Measurements from ENCODE around the gene HSPA4. TPM values are rescaled to one million over a fixed set of nuclear protein-coding genes. Genes with fewer than 3 reads are reported as not detected.

The HSPA4 gene
- total and polyA plus RNA-seq, 4 donors = 22.1 to 39.7 (median 31.9) TPM

DNA sequence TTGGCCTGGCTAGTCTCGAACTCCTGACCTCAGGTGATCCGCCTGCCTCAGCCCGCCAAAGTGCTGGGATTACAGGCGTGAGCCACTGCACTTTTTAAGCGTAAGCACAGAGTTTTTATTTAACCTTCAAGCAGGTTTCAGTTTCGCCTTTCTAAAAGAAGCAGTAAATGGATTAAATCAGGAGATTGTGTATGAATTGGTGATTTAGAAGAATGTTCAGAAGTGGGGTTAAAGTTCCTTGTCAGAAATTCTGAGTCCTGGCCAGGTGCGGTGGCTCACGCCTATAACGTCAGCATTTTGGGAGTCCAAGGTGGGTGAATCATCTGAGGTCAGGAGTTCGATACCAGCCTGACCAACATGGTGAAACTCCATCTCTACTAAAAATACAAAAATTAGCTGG, 12.2 kb downstream of the HSPA4 start:
- 77% methylated on average over 10 of the region's 10 CpGs for WGBS
- no peak overlapping the region for H3K27ac ChIP-seq (ENCODE audit: low read depth in 1 of 2, low read length in 2 of 2)

DNA sequence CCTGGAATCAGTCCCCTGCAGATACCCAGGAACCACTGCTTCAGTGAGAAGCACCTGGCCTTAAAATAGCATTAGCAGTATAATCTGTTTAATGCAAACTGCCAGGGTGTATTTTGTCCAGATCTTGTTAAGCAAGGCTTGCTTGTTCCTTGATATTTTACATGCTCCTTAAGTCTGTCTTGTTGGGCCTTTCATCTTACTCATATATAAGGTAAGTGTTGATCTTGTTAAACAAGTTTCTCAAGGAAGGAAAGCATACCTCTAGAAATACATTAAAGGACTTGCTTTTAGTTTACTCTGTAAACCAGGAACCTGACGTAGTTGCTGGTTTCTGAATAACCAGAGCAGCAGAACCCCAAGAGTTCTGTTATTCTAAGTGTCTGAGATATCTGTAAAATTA, 13.7 kb downstream of the HSPA4 start:
- Histone ChIP-seq H3K36me3 (ENCODE audit: control insufficient read depth in 4 of 4, insufficient read depth in 3 of 4, low read depth in 1 of 4, low read length in 3 of 4) (peaks cover 8 to 30% (median 24%) of the 10 kb centered on the region in 4 donors), H3K4me3 (ENCODE audit: low read depth in 1 of 3, low read length in 3 of 3) (no peak overlapping the region), H3K27ac (ENCODE audit: low read depth in 1 of 2, low read length in 2 of 2) (no peak overlapping the region), H3K9ac (ENCODE audit: low read depth in 1 of 2, low read length in 2 of 2) (no peak overlapping the region), H3K9me3 (ENCODE audit: control insufficient read depth in 4 of 4, low read length in 3 of 4) (no peaks in the 10 kb centered on the region), H3K4me1 (ENCODE audit: control insufficient read depth in 4 of 4, insufficient read depth in 4 of 4, low read length in 3 of 4) (peaks cover 0 to 10% (median 6%) of the 10 kb centered on the region in 4 donors), H3K27me3 (ENCODE audit: control insufficient read depth in 4 of 4, insufficient read depth in 4 of 4, low read length in 3 of 4) (no peaks in the 10 kb centered on the region)
- WGBS = 88% methylated on average over 1 of the region's 1 CpG
- no peak for DNase-seq (ENCODE audit: low spot score)
- TF ChIP-seq JUND (IDR thresholded peaks at IDR 0.05) = no peak
- no peak for TF ChIP-seq TAF1 (conservative IDR thresholded peaks at IDR 0.05)
- TF ChIP-seq, protein P1, sequence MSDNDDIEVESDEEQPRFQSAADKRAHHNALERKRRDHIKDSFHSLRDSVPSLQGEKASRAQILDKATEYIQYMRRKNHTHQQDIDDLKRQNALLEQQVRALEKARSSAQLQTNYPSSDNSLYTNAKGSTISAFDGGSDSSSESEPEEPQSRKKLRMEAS (IDR thresholded peaks at IDR 0.05) = no peak
- no peak for TF ChIP-seq GABPA (IDR thresholded peaks at IDR 0.05 in 1 of 2, conservative IDR thresholded peaks at IDR 0.05 in 1 of 2)
- no peak for TF ChIP-seq RXRA (IDR thresholded peaks at IDR 0.05)
- TF ChIP-seq NR2F2 (IDR thresholded peaks at IDR 0.05) = no peak
- TF ChIP-seq SP1 (IDR thresholded peaks at IDR 0.05) = no peak
- TF ChIP-seq, protein P2, sequence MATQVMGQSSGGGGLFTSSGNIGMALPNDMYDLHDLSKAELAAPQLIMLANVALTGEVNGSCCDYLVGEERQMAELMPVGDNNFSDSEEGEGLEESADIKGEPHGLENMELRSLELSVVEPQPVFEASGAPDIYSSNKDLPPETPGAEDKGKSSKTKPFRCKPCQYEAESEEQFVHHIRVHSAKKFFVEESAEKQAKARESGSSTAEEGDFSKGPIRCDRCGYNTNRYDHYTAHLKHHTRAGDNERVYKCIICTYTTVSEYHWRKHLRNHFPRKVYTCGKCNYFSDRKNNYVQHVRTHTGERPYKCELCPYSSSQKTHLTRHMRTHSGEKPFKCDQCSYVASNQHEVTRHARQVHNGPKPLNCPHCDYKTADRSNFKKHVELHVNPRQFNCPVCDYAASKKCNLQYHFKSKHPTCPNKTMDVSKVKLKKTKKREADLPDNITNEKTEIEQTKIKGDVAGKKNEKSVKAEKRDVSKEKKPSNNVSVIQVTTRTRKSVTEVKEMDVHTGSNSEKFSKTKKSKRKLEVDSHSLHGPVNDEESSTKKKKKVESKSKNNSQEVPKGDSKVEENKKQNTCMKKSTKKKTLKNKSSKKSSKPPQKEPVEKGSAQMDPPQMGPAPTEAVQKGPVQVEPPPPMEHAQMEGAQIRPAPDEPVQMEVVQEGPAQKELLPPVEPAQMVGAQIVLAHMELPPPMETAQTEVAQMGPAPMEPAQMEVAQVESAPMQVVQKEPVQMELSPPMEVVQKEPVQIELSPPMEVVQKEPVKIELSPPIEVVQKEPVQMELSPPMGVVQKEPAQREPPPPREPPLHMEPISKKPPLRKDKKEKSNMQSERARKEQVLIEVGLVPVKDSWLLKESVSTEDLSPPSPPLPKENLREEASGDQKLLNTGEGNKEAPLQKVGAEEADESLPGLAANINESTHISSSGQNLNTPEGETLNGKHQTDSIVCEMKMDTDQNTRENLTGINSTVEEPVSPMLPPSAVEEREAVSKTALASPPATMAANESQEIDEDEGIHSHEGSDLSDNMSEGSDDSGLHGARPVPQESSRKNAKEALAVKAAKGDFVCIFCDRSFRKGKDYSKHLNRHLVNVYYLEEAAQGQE (IDR thresholded peaks at IDR 0.05) = no peak
- no peak for TF ChIP-seq FOXA2 (IDR thresholded peaks at IDR 0.05)
- TF ChIP-seq FOXA1 (IDR thresholded peaks at IDR 0.05) = no peak
- no peak for TF ChIP-seq EGR1 (IDR thresholded peaks at IDR 0.05; ENCODE audit: low read depth in 2 of 2)
- no peak for TF ChIP-seq HNF4A (conservative IDR thresholded peaks at IDR 0.05)
- TF ChIP-seq, protein P3, sequence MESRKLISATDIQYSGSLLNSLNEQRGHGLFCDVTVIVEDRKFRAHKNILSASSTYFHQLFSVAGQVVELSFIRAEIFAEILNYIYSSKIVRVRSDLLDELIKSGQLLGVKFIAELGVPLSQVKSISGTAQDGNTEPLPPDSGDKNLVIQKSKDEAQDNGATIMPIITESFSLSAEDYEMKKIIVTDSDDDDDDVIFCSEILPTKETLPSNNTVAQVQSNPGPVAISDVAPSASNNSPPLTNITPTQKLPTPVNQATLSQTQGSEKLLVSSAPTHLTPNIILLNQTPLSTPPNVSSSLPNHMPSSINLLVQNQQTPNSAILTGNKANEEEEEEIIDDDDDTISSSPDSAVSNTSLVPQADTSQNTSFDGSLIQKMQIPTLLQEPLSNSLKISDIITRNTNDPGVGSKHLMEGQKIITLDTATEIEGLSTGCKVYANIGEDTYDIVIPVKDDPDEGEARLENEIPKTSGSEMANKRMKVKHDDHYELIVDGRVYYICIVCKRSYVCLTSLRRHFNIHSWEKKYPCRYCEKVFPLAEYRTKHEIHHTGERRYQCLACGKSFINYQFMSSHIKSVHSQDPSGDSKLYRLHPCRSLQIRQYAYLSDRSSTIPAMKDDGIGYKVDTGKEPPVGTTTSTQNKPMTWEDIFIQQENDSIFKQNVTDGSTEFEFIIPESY (IDR thresholded peaks at IDR 0.05) = no peak

More for the DNA sequence above, 12.2 kb downstream of the HSPA4 start:
- H3K4me3 ChIP-seq (ENCODE audit: low read depth in 1 of 3, low read length in 3 of 3) = no peak overlapping the region
- no peak for DNase-seq (ENCODE audit: low spot score)
- H3K9ac ChIP-seq (ENCODE audit: low read depth in 1 of 2, low read length in 2 of 2) = no peak overlapping the region
- TF ChIP-seq, protein P4, sequence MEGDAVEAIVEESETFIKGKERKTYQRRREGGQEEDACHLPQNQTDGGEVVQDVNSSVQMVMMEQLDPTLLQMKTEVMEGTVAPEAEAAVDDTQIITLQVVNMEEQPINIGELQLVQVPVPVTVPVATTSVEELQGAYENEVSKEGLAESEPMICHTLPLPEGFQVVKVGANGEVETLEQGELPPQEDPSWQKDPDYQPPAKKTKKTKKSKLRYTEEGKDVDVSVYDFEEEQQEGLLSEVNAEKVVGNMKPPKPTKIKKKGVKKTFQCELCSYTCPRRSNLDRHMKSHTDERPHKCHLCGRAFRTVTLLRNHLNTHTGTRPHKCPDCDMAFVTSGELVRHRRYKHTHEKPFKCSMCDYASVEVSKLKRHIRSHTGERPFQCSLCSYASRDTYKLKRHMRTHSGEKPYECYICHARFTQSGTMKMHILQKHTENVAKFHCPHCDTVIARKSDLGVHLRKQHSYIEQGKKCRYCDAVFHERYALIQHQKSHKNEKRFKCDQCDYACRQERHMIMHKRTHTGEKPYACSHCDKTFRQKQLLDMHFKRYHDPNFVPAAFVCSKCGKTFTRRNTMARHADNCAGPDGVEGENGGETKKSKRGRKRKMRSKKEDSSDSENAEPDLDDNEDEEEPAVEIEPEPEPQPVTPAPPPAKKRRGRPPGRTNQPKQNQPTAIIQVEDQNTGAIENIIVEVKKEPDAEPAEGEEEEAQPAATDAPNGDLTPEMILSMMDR (IDR thresholded peaks at IDR 0.05; ENCODE audit: low read depth, low read length, missing input control) = no peak
- no peak for TF ChIP-seq NR2F2 (IDR thresholded peaks at IDR 0.05)
- no peak for TF ChIP-seq HNF4G (IDR thresholded peaks at IDR 0.05)
- TF ChIP-seq SP1 (IDR thresholded peaks at IDR 0.05) = no peak
- no peak for TF ChIP-seq EGR1 (IDR thresholded peaks at IDR 0.05; ENCODE audit: low read depth in 2 of 2)
- TF ChIP-seq, protein P1 (IDR thresholded peaks at IDR 0.05) = no peak
- TF ChIP-seq HNF4A (conservative IDR thresholded peaks at IDR 0.05) = no peak
- no peak for TF ChIP-seq JUND (IDR thresholded peaks at IDR 0.05)
- TF ChIP-seq RXRA (IDR thresholded peaks at IDR 0.05) = no peak
- TF ChIP-seq, protein P3 (IDR thresholded peaks at IDR 0.05) = no peak
- TF ChIP-seq FOXA2 (IDR thresholded peaks at IDR 0.05) = no peak
- peaks cover 7 to 20% (median 15%) of the 10 kb centered on the region in 4 donors for H3K36me3 ChIP-seq (ENCODE audit: control insufficient read depth in 4 of 4, insufficient read depth in 3 of 4, low read depth in 1 of 4, low read length in 3 of 4)
- peaks cover 0 to 10% (median 6%) of the 10 kb centered on the region in 4 donors for H3K4me1 ChIP-seq (ENCODE audit: control insufficient read depth in 4 of 4, insufficient read depth in 4 of 4, low read length in 3 of 4)
- no peaks in the 10 kb centered on the region for H3K9me3 ChIP-seq (ENCODE audit: control insufficient read depth in 4 of 4, low read length in 3 of 4)
- H3K27me3 ChIP-seq (ENCODE audit: control insufficient read depth in 4 of 4, insufficient read depth in 4 of 4, low read length in 3 of 4) = no peaks in the 10 kb centered on the region

Data from liver (tissue), 9 donors.